Ascending aorta (tissue), 2 donors: ENCODE data around the gene ABCG2. TPM values are rescaled to one million over a fixed set of nuclear protein-coding genes. Genes with fewer than 3 reads are reported as not detected.

Experiments
- DNase-seq, 2 donors: peaks; one replicate each; pipeline ENCODE4 v3.0.0-alpha.2; 2019; ENCODE audit warnings: low spot score in 2 of 2
- H3K27ac ChIP-seq, 2 donors: fragments of 200-600 bp; sonication (generic); one replicate each; pipeline ENCODE4 v1.5.1; 2016 to 2017; ENCODE audit warnings: mild to moderate bottlenecking in 1 of 2
- H3K27me3 ChIP-seq: fragments of 200-600 bp; sonication (generic); one replicate; pipeline ENCODE4 v1.5.1; 2017
- H3K36me3 ChIP-seq, 2 donors: fragments of 200-600 bp; sonication (generic); one replicate each; pipeline ENCODE4 v1.5.1; 2016
- H3K4me1 ChIP-seq, 2 donors: fragments of 200-600 bp; sonication (generic); one replicate each; pipeline ENCODE4 v1.5.1; 2016 to 2017; ENCODE audit warnings: mild to moderate bottlenecking in 1 of 2
- H3K4me3 ChIP-seq, 2 donors: fragments of 200-600 bp; sonication (generic); one replicate each; pipeline ENCODE4 v1.5.1; 2016 to 2017; ENCODE audit warnings: mild to moderate bottlenecking in 1 of 2
- H3K9me3 ChIP-seq, 2 donors: fragments of 200-600 bp; sonication (generic); one replicate each; pipeline ENCODE4 v1.5.1; 2016
- intact Hi-C: fragments of 100-400 bp; cut with DNase I; formaldehyde crosslinking; loops from one replicate; pipeline ENCODE4 v1.15.1; 2023
- total RNA-seq: library from RNA; depleted of rRNA; stranded (reverse); fragments of >200 nt; gene quantifications from one replicate; pipeline ENCODE4 v1.1.0, GENCODE V29; 2016
- TF ChIP-seq, protein P1 (sequence below), 3 experiments: fragments of 200-600 bp in 2 of 3; fragments of 450-650 bp in 1 of 3; sonication (generic) in 2 of 3; IDR thresholded peaks; one replicate each; pipeline ENCODE4 v1.5.1; 2016 to 2019; ENCODE audit warnings: antibody characterized with exemption in 3 of 3, mild to moderate bottlenecking in 1 of 3, moderate library complexity in 1 of 3

ABCG2 gene
- total RNA-seq, 1 donor from 2014 or later: 6.1 TPM

DNA sequence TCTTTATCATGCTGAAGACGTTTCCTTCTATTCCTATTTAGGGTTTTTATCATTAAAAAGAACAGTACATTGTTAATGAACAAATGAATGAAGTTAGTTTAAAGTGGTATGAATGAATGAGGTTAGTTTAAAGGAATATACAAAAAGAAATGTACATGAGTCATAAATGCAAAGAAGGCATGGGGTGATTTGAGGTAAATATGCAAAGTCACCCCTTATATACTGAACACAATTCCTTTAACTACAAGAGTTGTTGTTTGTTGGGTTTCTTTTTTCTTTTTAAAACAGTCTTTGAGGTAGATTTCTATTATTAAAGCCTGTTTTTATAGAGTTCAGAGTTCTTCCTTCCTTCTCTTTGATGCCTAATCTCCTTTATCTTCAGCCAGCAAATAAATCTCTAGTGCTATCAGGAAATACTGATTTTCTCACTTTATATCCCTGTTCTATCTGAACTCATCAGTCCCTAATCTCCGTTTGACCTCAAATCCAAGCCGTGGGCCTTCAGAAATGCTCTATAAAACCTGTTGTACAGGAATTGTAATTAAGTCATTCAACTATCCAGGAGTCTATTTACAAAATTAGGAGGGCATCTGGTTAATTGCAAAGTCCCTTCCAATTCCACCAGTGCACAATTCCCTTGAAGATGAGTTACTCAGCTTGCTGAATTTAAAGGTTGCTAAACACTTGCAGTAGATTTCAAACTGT, 31.6 kb upstream of the ABCG2 start:
- TF ChIP-seq, protein P1, sequence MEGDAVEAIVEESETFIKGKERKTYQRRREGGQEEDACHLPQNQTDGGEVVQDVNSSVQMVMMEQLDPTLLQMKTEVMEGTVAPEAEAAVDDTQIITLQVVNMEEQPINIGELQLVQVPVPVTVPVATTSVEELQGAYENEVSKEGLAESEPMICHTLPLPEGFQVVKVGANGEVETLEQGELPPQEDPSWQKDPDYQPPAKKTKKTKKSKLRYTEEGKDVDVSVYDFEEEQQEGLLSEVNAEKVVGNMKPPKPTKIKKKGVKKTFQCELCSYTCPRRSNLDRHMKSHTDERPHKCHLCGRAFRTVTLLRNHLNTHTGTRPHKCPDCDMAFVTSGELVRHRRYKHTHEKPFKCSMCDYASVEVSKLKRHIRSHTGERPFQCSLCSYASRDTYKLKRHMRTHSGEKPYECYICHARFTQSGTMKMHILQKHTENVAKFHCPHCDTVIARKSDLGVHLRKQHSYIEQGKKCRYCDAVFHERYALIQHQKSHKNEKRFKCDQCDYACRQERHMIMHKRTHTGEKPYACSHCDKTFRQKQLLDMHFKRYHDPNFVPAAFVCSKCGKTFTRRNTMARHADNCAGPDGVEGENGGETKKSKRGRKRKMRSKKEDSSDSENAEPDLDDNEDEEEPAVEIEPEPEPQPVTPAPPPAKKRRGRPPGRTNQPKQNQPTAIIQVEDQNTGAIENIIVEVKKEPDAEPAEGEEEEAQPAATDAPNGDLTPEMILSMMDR (IDR thresholded peaks at IDR 0.05): no peak
- H3K27ac ChIP-seq: no peak overlapping the region
- intact Hi-C loops: no loop called here

DNA sequence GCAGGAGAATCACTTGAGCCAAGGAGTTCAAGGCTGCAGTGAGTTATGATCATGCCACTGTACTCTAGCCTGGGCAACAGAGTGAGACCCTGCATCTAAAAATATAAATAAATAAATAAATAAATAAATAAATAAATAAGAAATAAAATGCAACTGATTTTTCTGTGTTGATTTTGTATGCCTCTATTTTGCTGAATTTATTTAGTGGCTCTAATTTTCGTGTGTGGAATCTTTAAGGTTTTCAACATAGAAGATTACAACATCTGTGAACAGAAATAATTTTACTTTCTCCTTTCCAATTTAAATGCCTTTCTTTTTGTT, 30.9 kb upstream of the ABCG2 start:
- H3K4me3 ChIP-seq: no peak overlapping the region
- no peaks in the 10 kb centered on the region for H3K36me3 ChIP-seq
- TF ChIP-seq, protein P1 (IDR thresholded peaks at IDR 0.05): no peak
- no peak for DNase-seq
- intact Hi-C loops: no loop called here
- no peaks in the 10 kb centered on the region for H3K9me3 ChIP-seq
- no peak overlapping the region for H3K27ac ChIP-seq
- H3K27me3 ChIP-seq: no peaks in the 10 kb centered on the region
- no peaks in the 10 kb centered on the region for H3K4me1 ChIP-seq

More for the DNA sequence above, 31.6 kb upstream of the ABCG2 start:
- no peak for DNase-seq
- Histone ChIP-seq H3K36me3 (no peaks in the 10 kb centered on the region), H3K4me1 (no peaks in the 10 kb centered on the region), H3K9me3 (no peaks in the 10 kb centered on the region), H3K4me3 (no peak overlapping the region), H3K27me3 (no peaks in the 10 kb centered on the region)

DNA sequence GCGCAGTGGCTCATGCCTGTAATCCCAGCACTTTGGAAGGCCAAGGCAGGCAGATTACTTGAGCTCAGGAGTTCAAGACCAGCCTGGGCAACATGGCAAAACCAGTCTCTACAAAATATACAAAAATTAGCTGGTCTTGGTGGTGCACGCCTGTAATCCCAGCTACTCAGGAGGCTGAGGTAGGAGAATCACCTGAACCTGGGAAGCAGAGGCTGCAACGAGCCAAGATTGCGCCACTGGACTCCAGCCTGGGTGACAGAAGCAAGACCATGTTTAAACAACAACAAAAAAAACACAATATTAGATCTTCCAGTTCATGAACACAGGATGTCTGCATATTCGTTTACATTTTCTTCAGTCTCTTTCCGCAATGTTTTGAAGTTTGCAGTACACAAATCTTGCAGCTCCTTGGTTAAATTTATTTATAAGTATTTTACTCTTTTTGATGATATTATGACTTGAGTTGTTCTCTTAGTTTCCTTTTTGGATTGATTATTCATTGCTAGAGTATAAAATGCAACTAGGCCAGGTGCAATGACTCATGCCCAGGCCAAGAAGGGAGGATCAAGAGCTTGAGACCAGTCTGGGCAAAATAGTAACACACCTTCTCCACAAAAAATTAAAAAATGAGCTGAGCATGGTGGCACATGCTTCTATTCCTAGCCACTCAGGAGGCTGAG, 30.4 kb upstream of the ABCG2 start:
- intact Hi-C loops: no loop called here
- Histone ChIP-seq H3K27ac (no peak overlapping the region), H3K27me3 (no peaks in the 10 kb centered on the region), H3K4me3 (no peak overlapping the region), H3K4me1 (no peaks in the 10 kb centered on the region), H3K9me3 (no peaks in the 10 kb centered on the region), H3K36me3 (no peaks in the 10 kb centered on the region)
- no peak for DNase-seq
- TF ChIP-seq, protein P1 (IDR thresholded peaks at IDR 0.05): no peak

DNA sequence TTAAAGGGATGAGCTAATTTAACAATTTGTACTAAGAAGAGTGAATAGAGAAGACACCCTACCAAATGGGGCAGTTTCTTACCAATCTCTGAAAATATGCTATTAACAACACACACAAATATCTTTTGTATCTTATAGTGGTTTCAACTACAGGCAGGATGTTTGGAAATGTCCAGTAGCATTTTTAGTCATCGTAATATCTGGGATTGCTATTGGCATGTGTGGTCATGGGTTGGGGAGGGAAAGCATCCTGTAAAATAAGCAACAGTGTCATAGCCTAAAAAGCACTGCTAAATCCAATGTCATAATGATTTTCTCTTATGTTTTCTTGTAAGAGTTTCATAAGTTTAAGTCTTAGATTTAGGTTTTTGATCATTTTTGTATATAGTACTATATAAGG, 29.3 kb upstream of the ABCG2 start:
- DNase-seq: no peak
- Histone ChIP-seq H3K27ac (no peak overlapping the region), H3K27me3 (no peaks in the 10 kb centered on the region), H3K4me1 (no peaks in the 10 kb centered on the region), H3K4me3 (no peak overlapping the region), H3K36me3 (no peaks in the 10 kb centered on the region), H3K9me3 (no peaks in the 10 kb centered on the region)
- TF ChIP-seq, protein P1 (IDR thresholded peaks at IDR 0.05): no peak
- intact Hi-C loops: no loop called here

DNA sequence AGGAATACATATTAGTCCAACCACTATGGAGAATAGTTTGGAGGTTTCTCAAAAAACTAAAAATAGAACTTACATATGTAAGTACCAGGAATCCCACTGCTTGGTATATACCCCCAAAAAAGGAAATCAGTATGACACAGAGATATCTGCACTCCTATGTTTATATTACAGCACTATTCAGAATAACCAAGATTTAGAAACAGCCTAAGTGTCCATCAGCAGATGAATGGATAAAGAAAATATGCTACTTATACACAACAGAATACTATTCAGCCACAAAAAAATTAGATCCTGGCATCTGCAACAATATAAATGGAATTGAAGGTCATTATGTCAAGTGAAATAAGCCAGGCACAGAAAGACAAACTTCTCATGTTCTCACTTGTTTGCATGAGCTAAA, 27.5 kb upstream of the ABCG2 start:
- intact Hi-C loops: no loop called here
- TF ChIP-seq, protein P1 (IDR thresholded peaks at IDR 0.05): no peak
- DNase-seq: no peak
- H3K4me1 ChIP-seq: no peaks in the 10 kb centered on the region
- H3K27ac ChIP-seq: no peak overlapping the region
- no peaks in the 10 kb centered on the region for H3K27me3 ChIP-seq
- H3K4me3 ChIP-seq: no peak overlapping the region
- no peaks in the 10 kb centered on the region for H3K36me3 ChIP-seq
- no peaks in the 10 kb centered on the region for H3K9me3 ChIP-seq
